Suprapubic skin (tissue), 3 donors: ENCODE results near the gene LOXHD1.

Experiments used
- POLR2A ChIP-seq, 2 donors: fragments of 450-650 bp; IDR thresholded peaks; one replicate each; pipeline ENCODE4 v1.6.1; 2017; ENCODE audit warnings: antibody characterized with exemption in 2 of 2, mild to moderate bottlenecking in 2 of 2, moderate library complexity in 2 of 2
- TF ChIP-seq, protein P1 (sequence below), 2 donors: fragments of 200-600 bp in 1 of 2; fragments of 450-650 bp in 1 of 2; sonication (generic) in 1 of 2; IDR thresholded peaks; one replicate each; pipeline ENCODE4 v1.5.1; 2016 to 2019; ENCODE audit warnings: antibody characterized with exemption in 2 of 2, mild to moderate bottlenecking in 1 of 2, moderate library complexity in 1 of 2

DNA sequence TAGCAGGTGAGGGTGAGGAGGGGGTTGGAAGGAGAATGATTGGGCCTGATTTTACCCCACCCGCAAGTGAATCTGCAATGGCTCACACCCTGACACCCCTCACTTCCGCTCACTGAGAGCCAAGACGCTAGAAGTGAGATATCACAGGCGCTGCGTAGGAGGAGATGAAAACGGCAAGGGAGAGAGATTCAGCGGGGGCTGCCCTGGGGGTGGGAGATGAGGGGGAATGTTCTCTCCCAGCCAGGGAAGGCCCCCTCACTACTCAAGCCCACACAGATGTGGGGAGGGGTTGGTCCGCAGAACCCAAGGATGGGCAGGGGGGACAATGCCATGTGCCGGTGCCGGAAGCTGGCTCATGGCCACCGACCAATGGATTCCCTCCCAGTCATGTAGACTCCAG, 32.9 kb downstream of the LOXHD1 start:
- TF ChIP-seq, protein P1, sequence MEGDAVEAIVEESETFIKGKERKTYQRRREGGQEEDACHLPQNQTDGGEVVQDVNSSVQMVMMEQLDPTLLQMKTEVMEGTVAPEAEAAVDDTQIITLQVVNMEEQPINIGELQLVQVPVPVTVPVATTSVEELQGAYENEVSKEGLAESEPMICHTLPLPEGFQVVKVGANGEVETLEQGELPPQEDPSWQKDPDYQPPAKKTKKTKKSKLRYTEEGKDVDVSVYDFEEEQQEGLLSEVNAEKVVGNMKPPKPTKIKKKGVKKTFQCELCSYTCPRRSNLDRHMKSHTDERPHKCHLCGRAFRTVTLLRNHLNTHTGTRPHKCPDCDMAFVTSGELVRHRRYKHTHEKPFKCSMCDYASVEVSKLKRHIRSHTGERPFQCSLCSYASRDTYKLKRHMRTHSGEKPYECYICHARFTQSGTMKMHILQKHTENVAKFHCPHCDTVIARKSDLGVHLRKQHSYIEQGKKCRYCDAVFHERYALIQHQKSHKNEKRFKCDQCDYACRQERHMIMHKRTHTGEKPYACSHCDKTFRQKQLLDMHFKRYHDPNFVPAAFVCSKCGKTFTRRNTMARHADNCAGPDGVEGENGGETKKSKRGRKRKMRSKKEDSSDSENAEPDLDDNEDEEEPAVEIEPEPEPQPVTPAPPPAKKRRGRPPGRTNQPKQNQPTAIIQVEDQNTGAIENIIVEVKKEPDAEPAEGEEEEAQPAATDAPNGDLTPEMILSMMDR (IDR thresholded peaks at IDR 0.05), result no peak
- TF ChIP-seq POLR2A (IDR thresholded peaks at IDR 0.05), result no peak
